GM19099 (cell line): ENCODE measurements around the gene GJA4.

Source experiments
- POLR2A ChIP-seq: IDR thresholded peaks from 3 replicates; pipeline ENCODE4 v1.6.1; 2011; ENCODE audit warnings: low read depth; ENCODE audit not compliant: insufficient read length; ENCODE audit errors: extremely low read depth

GJA4 gene

GRCh38 chr1:34831721-34832246 is 39.0 kb downstream of the GJA4 start:
- no peak for TF ChIP-seq POLR2A

- no peak for TF ChIP-seq POLR2A
These were observed 40.9 kb downstream of the GJA4 start for GRCh38 chr1:34833711-34834110.

- TF ChIP-seq POLR2A: no peak
These were observed 46.9 kb downstream of the GJA4 start for GRCh38 chr1:34839526-34840305.

- TF ChIP-seq POLR2A: no peak
These were observed 47.6 kb downstream of the GJA4 start for GRCh38 chr1:34840426-34840825.

- no peak for TF ChIP-seq POLR2A
These were observed 49.3 kb downstream of the GJA4 start for GRCh38 chr1:34842073-34842472.

- TF ChIP-seq POLR2A: no peak
These were observed 50.2 kb downstream of the GJA4 start for GRCh38 chr1:34842952-34843371.

DNA sequence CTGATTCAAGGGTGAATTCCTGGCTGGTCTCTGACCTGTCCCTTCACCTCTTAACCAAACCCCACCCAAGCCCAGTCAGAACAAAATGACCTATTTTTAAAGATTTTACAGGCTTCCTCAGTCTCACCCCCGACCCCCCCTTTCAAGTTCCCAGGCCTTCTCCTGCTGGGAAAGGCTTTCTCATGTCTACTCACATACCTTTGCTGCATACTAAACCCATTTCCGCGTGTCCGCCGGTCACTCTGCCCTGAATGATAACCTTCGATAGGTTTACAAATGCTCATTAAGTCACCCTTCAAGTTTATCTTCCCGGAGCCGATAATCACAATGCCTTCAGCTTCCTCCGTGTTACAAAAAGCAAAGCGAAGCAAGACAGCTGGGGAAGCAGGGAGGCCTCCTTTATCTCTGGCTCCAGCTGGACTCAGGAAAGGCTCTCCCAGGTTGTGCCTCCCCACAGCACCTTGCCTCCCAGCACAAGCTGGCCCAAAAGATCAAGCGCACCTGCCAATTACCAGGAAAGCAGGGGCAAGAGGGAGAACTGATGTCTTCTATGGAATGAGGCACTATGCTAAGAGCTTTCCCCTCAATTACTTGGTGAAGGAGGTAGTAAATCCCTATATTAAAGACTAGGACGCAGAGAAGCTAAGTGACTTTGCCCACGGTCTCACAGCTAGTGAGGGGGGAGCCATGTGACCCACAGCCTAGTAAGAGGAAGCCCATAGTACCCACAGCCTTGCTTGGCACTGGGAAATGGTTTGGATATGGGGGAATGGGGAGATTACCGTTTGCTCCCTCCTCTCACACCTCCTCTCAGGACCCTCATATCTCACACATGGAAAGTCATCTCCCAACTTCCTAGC is 50.8 kb downstream of the GJA4 start:
- TF ChIP-seq POLR2A: no peak

- TF ChIP-seq POLR2A: no peak
These were observed 51.4 kb downstream of the GJA4 start for GRCh38 chr1:34844252-34844634.
